Measurements from ENCODE around the gene RYR3. TPM values are rescaled to one million over a fixed set of nuclear protein-coding genes. Genes with fewer than 3 reads are reported as not detected.
"Not testable (repeated sequence)": the region's sequence is repeated elsewhere in the genome, so short reads cannot be mapped to it uniquely, and the experiment has no call there.

RYR3 gene
- total RNA-seq, 1 donor from 2014 or later: 2.0 TPM

- no peak for DNase-seq (ENCODE audit: low spot score)
Measured at GRCh38 chr15:33584797-33585196, 274.0 kb downstream of the RYR3 start.

DNA sequence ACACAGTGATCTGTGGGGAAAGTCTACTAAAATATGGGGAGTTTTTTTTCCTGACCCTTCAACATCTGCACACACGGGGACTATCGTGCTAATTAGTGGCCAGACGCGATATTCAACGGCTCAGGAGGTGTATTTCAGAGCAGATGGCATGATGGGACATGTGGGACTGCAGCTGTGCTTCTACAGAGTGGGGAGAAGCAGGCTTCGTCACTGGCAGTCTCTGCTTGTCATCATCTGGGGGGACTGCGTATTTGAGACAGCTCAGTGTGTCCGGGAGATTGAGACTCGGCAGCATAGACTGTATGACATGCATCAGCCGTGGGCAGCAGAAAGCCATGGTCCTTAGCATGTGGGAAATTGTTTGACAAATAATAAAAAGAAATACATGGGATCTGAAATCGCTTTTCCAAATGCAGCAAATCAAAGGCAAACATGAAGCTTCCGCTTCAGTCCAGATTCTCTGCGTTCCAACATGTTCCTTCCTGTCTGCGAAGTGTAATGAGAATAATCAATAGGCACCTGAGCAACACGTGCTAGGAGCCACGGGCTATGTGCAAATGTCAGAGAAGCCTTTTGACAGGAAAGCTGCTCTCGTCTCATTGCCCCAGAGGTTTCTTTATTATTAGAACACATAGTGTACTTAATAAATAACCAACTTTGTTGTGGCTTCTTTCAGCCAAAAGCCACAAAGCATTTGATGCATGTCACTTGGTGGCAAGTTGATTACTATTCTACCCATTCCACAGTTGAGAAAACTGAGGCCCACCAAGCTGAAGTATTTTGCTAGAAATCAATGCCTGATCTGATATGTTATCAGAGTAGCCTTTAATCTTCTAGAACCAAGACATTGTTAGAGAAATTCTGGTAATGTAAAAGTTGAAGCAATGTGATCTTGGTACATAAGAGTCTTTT lies 276.3 kb downstream of the RYR3 start:
- no peak for DNase-seq (ENCODE audit: low spot score)

DNA sequence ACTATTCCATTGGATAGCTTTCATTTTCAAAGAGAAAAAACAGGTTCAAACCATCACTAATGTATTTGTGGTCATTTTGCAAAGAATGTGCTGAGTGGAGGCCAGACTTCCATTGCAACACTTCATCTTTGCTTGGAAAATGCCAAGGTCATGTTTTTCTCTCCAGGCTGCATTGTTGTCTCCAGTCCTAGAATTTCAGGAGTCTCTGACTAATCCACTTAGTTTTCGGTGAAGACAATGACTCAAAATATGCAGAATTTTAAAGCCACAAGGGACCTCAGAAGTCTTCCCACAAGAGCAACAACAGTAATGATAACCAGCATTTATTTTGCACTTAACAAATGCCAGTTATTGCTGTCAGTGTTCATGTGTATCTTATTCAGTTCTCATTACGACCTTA lies 277.0 kb downstream of the RYR3 start:
- DNase-seq (ENCODE audit: low spot score): no peak

DNA sequence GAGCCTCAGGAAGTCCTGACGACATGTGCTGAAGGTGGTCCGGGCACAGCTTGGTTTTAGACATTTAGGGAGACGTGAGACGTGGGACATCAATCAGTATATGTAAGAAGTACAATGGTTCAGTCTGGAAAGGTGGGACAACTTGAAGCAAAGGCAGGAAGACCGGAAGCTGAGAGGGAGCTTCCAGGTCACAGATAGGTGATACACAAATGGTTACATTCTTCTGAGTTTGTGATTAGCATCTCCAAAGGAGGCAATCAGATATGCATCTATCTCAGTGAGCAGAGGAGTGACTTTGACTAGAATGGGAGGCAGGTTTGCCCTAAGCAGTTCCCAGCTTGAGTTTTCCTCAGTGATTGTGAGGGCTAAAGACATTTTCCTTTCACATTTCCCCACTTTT lies 282.1 kb downstream of the RYR3 start:
- no peak for DNase-seq (ENCODE audit: low spot score)

GRCh38 chr15:33598382-33598781 lies 287.6 kb downstream of the RYR3 start:
- not testable (repeated sequence) for DNase-seq (ENCODE audit: low spot score)

DNA sequence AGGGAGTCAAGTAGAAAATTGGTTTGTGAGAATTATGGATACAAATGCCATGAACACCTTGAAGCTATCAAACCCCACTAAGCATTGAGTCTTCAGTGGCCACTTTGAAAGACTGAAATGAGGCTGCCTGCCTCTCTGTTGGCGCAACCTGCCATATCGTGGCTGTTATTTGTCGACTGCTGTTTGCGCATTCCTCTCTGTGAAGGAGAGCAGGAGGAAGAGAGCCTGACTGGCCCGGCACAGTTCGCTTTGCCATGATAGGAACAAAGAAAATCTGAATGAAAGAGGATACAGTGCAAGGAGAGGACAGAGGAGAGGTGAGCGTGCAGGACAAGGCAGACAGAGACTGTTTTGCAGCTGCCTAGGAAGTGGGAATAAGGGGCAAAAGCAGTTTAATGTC lies 289.4 kb downstream of the RYR3 start:
- DNase-seq (ENCODE audit: low spot score): no peak

GRCh38 chr15:33601461-33601860 lies 290.7 kb downstream of the RYR3 start:
- DNase-seq (ENCODE audit: low spot score): no peak

DNA sequence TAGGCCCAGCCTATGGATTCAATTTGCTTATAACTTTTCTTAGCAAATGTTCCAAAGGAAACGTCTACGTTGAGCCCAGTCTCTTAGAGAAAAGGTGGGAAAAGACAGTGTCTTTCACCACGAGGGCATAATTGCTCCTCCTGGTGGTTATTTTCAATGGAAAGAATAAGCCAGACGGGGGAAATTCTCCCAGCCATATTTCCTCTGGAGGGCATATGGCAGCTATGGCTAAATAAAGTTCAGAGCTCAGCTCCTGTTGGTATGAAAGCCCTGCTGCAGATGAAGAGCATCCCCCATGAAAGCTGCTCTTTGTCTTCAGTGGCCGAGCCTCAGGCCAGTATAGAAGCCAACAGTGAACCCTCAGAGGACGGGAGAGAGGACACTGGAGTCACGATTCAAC lies 297.9 kb downstream of the RYR3 start:
- DNase-seq (ENCODE audit: low spot score): no peak

GRCh38 chr15:33612721-33613304 lies 302.0 kb downstream of the RYR3 start:
- no peak for DNase-seq (ENCODE audit: low spot score)

DNA sequence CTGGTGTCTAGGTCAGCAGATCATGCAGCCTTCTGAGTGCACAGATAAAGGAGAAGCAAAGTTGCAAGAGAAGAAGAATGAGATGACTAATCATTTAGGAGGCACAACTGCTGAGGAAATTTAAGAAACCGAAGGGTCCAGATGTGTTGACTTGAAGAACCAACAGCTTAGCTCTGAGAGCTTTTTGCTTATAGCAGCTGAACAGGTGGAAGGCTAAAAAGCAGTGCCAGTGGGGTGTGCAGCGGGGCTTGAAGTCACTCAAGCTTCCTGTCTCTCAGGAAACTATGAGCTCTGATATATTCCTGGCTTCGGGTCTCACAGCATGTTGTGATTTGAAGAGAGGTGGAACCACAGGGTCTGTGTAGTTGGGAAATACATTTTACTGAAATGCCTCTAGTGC lies 305.7 kb downstream of the RYR3 start:
- no peak for DNase-seq (ENCODE audit: low spot score)

- no peak for DNase-seq (ENCODE audit: low spot score)
Measured at GRCh38 chr15:33618350-33618749, 307.6 kb downstream of the RYR3 start.

GRCh38 chr15:33621141-33621540 lies 310.4 kb downstream of the RYR3 start:
- DNase-seq (ENCODE audit: low spot score): no peak

GRCh38 chr15:33623010-33623409 lies 312.2 kb downstream of the RYR3 start:
- no peak for DNase-seq (ENCODE audit: low spot score)

- no peak for DNase-seq (ENCODE audit: low spot score)
Measured at GRCh38 chr15:33624439-33624838, 313.7 kb downstream of the RYR3 start.

GRCh38 chr15:33629647-33630046 lies 318.9 kb downstream of the RYR3 start:
- DNase-seq (ENCODE audit: low spot score): no peak

GRCh38 chr15:33636234-33636633 lies 325.5 kb downstream of the RYR3 start:
- no peak for DNase-seq (ENCODE audit: low spot score)

GRCh38 chr15:33636958-33637357 lies 326.2 kb downstream of the RYR3 start:
- no peak for DNase-seq (ENCODE audit: low spot score)

GRCh38 chr15:33638453-33638852 lies 327.7 kb downstream of the RYR3 start:
- DNase-seq (ENCODE audit: low spot score): no peak

DNA sequence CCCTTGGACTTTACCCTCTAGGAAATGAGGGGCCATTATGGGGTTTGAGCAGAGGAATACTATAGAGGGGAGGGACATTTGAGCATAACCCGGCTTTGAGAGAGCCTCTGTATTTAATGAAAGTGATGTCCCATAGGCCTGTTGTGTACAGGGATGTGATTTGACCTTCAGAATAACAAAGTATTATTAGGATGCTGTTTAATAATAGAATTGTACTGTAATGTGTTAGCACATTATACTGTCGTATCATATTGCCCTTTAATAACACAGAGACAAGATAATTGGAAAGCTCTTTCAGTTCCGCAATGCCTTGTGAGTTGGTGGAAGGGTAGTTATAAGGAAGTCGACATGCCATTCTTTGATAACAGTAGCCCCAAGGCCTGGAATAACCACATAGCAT lies 328.3 kb downstream of the RYR3 start:
- no peak for DNase-seq (ENCODE audit: low spot score)

- DNase-seq (ENCODE audit: low spot score): no peak
Measured at GRCh38 chr15:33639456-33639855, 328.7 kb downstream of the RYR3 start.

GRCh38 chr15:33639978-33640377 lies 329.2 kb downstream of the RYR3 start:
- no peak for DNase-seq (ENCODE audit: low spot score)

GRCh38 chr15:33641069-33641468 lies 330.3 kb downstream of the RYR3 start:
- no peak for DNase-seq (ENCODE audit: low spot score)

- no peak for DNase-seq (ENCODE audit: low spot score)
Measured at GRCh38 chr15:33644304-33644703, 333.5 kb downstream of the RYR3 start.
